SU-DHL-6 (cell line): ENCODE measurements around the gene LRP2.

Experiments used
- CTCF ChIP-seq: fragments of 200-600 bp; sonication (generic); IDR thresholded peaks from one replicate; pipeline ENCODE4 v1.5.1; 2017; ENCODE audit warnings: antibody characterized with exemption, mild to moderate bottlenecking, low read length, moderate library complexity; ENCODE audit not compliant: insufficient read depth, poor library complexity, severe bottlenecking
- EZH2phosphoT487 ChIP-seq: fragments of 200-600 bp; sonication (generic), shearing (Covaris generic); conservative IDR thresholded peaks from 2 replicates; pipeline ENCODE4 v1.6.1; 2018; ENCODE audit warnings: mild to moderate bottlenecking, antibody characterized with exemption, low read length, moderate library complexity, mixed read lengths

- TF ChIP-seq CTCF (no peak), EZH2phosphoT487 (no peak)
Observed at GRCh38 chr2:169116327-169116726, 246.0 kb downstream of the LRP2 start.
